Measurements from ENCODE around the gene MEN1. TPM values are rescaled to one million over a fixed set of nuclear protein-coding genes. Genes with fewer than 3 reads are reported as not detected.

Gene MEN1
- total RNA-seq, 2 donors from 2014 or later = 11.6 to 16.0 TPM

- H3K27me3 ChIP-seq (replicated peaks; ENCODE audit: insufficient read depth) = no peaks in the 10 kb centered on the region
- no peak for ATAC-seq (ENCODE audit: insufficient number of reproducible peaks, low FRiP score, low read depth)
- H3K27ac ChIP-seq = no peak overlapping the region
- no peak for DNase-seq (ENCODE audit: low spot score)
- no peaks in the 10 kb centered on the region for H3K36me3 ChIP-seq
- H3K4me1 ChIP-seq (ENCODE audit: control insufficient read depth in 1 of 2, low read depth in 2 of 2) = peaks cover 21 to 25% of the 10 kb centered on the region in 2 donors
- no peak for TF ChIP-seq CTCF (IDR thresholded peaks at IDR 0.05)
- H3K9me3 ChIP-seq = no peaks in the 10 kb centered on the region
- no peak overlapping the region for H3K4me3 ChIP-seq
Measured at GRCh38 chr11:64799623-64800302, 10.6 kb downstream of the MEN1 start.

- Histone ChIP-seq H3K36me3 (no peaks in the 10 kb centered on the region), H3K4me3 (no peak overlapping the region), H3K27ac (no peak overlapping the region), H3K27me3 (replicated peaks; ENCODE audit: insufficient read depth) (no peaks in the 10 kb centered on the region), H3K4me1 (ENCODE audit: control insufficient read depth in 1 of 2, low read depth in 2 of 2) (peaks cover 16 to 20% of the 10 kb centered on the region in 2 donors), H3K9me3 (no peaks in the 10 kb centered on the region)
- no peak for TF ChIP-seq CTCF (IDR thresholded peaks at IDR 0.05)
- DNase-seq (ENCODE audit: low spot score) (no peak), ATAC-seq (ENCODE audit: insufficient number of reproducible peaks, low FRiP score, low read depth) (no peak)
Measured at GRCh38 chr11:64799256-64799622, 11.1 kb downstream of the MEN1 start.

- TF ChIP-seq CTCF (IDR thresholded peaks at IDR 0.05) = no peak
- ATAC-seq (ENCODE audit: insufficient number of reproducible peaks, low FRiP score, low read depth) (no peak), DNase-seq (ENCODE audit: low spot score) (no peak)
- peaks cover 2 to 5% of the 10 kb centered on the region in 2 donors for H3K4me1 ChIP-seq (ENCODE audit: control insufficient read depth in 1 of 2, low read depth in 2 of 2)
- H3K27me3 ChIP-seq (replicated peaks; ENCODE audit: insufficient read depth) = no peaks in the 10 kb centered on the region
- H3K36me3 ChIP-seq = no peaks in the 10 kb centered on the region
- no peak overlapping the region for H3K4me3 ChIP-seq
- H3K9me3 ChIP-seq = no peaks in the 10 kb centered on the region
- H3K27ac ChIP-seq = no peak overlapping the region
Measured at GRCh38 chr11:64796757-64797541, 13.4 kb downstream of the MEN1 start.

- DNase-seq (ENCODE audit: low spot score) (no peak), ATAC-seq (ENCODE audit: insufficient number of reproducible peaks, low FRiP score, low read depth) (no peak)
- TF ChIP-seq CTCF (IDR thresholded peaks at IDR 0.05) = no peak
- Histone ChIP-seq H3K27ac (no peak overlapping the region), H3K27me3 (replicated peaks; ENCODE audit: insufficient read depth) (no peaks in the 10 kb centered on the region), H3K36me3 (no peaks in the 10 kb centered on the region), H3K4me1 (ENCODE audit: control insufficient read depth in 1 of 2, low read depth in 2 of 2) (no peaks in the 10 kb centered on the region), H3K4me3 (no peak overlapping the region), H3K9me3 (no peaks in the 10 kb centered on the region)
Measured at GRCh38 chr11:64796047-64796756, 14.1 kb downstream of the MEN1 start.

- no peak for TF ChIP-seq CTCF (IDR thresholded peaks at IDR 0.05)
- DNase-seq (ENCODE audit: low spot score) (no peak), ATAC-seq (ENCODE audit: insufficient number of reproducible peaks, low FRiP score, low read depth) (no peak)
- Histone ChIP-seq H3K36me3 (peaks cover 2% of the 10 kb centered on the region), H3K9me3 (no peaks in the 10 kb centered on the region), H3K4me1 (ENCODE audit: control insufficient read depth in 1 of 2, low read depth in 2 of 2) (no peaks in the 10 kb centered on the region), H3K27ac (no peak overlapping the region), H3K27me3 (replicated peaks; ENCODE audit: insufficient read depth) (no peaks in the 10 kb centered on the region), H3K4me3 (no peak overlapping the region)
Measured at GRCh38 chr11:64794526-64794925, 15.8 kb downstream of the MEN1 start.

All from thoracic aorta (tissue), 2 donors.